Astrocyte of the spinal cord (primary cell): ENCODE measurements around the gene PHACTR3.

Source experiments
- DNase-seq: peaks from one replicate; pipeline ENCODE4 v3.0.0; 2011; ENCODE audit warnings: low read depth, low spot score
- H3K4me3 ChIP-seq: 2 replicates; pipeline ENCODE4 v1.5.1; 2011; ENCODE audit warnings: low read depth, mild to moderate bottlenecking, low read length, moderate library complexity
- in situ Hi-C: cut with HindIII; loops from 2 replicates; pipeline ENCODE4 v1.10.0; 2017; ENCODE audit warnings: low sequenced_read_pairs
- TF ChIP-seq, protein P1 (sequence below): IDR thresholded peaks from 2 replicates; pipeline ENCODE4 v1.5.1; 2012; ENCODE audit warnings: low read depth, mild to moderate bottlenecking, low read length, inconsistent platforms

PHACTR3 gene

GRCh38 chr20:59726281-59726595, 121.9 kb downstream of the PHACTR3 start:
- H3K4me3 ChIP-seq, result no peak overlapping the region
- in situ Hi-C loops, result no loop called here
- no peak for DNase-seq
- TF ChIP-seq, protein P1, sequence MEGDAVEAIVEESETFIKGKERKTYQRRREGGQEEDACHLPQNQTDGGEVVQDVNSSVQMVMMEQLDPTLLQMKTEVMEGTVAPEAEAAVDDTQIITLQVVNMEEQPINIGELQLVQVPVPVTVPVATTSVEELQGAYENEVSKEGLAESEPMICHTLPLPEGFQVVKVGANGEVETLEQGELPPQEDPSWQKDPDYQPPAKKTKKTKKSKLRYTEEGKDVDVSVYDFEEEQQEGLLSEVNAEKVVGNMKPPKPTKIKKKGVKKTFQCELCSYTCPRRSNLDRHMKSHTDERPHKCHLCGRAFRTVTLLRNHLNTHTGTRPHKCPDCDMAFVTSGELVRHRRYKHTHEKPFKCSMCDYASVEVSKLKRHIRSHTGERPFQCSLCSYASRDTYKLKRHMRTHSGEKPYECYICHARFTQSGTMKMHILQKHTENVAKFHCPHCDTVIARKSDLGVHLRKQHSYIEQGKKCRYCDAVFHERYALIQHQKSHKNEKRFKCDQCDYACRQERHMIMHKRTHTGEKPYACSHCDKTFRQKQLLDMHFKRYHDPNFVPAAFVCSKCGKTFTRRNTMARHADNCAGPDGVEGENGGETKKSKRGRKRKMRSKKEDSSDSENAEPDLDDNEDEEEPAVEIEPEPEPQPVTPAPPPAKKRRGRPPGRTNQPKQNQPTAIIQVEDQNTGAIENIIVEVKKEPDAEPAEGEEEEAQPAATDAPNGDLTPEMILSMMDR, result no peak

GRCh38 chr20:59728722-59729430, 124.5 kb downstream of the PHACTR3 start:
- no peak for DNase-seq
- no peak overlapping the region for H3K4me3 ChIP-seq
- in situ Hi-C loops, result no loop called here
- TF ChIP-seq, protein P1, result no peak

DNA sequence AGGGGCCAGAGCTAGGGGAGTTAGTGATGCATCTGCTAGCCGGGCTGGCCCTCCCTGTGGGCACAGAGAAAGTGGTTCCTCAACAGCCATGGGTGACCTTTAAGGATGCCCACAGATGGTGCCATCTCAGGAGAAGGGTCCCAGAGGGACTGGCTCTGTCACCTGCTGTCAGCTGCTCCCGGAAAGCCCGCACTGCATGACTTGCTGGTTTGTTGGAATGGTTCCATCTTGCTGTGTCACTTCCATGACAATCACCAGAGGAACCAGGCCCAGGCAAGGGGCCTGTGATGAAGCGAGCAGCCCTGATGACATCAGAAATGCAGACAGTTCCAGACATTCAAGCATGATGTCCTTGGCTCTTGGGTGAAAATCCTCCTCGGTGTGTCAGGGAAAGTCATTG, 125.2 kb downstream of the PHACTR3 start:
- in situ Hi-C loops, result no loop called here
- no peak overlapping the region for H3K4me3 ChIP-seq
- TF ChIP-seq, protein P1, result no peak
- no peak for DNase-seq

DNA sequence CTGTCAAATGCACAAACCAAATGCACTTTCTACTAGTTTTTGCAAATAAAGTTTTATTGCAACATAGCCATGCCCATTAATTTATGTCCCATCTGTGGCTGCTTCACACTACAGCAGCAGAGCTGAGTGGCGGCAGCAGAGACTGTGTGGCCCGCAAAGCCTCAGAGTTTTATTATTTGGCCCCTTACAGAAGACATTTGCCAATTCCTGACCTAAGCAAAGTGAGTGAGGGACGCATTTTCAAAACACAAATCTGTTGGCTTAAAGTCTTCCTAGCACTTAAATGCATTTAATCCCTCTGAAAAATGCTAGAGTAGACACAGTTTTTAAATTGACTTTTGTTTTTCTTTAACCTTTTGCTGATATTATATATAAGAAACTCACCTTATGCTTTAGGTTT, 126.4 kb downstream of the PHACTR3 start:
- no peak overlapping the region for H3K4me3 ChIP-seq
- DNase-seq, result no peak
- in situ Hi-C loops, result no loop called here
- TF ChIP-seq, protein P1, result no peak

DNA sequence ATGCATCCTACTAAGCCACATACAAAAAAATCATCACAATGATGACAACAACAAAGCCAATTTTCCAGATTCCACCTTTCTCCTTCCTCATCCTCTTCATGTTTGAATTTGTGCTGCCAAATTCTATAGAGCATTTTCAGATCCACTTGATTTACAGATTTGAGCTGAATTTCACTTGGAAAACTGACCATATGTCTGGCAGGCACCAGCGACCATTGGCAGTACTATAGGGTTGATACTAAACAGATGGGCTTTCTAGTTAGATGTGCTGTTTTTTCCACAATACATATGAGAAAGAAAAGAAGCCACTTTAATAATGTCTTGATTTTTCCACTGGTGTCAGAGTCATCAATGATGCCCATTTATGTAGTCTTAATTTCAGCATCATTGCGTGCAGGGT, 127.0 kb downstream of the PHACTR3 start:
- no peak overlapping the region for H3K4me3 ChIP-seq
- no peak for DNase-seq
- TF ChIP-seq, protein P1, result no peak
- in situ Hi-C loops, result no loop called here

DNA sequence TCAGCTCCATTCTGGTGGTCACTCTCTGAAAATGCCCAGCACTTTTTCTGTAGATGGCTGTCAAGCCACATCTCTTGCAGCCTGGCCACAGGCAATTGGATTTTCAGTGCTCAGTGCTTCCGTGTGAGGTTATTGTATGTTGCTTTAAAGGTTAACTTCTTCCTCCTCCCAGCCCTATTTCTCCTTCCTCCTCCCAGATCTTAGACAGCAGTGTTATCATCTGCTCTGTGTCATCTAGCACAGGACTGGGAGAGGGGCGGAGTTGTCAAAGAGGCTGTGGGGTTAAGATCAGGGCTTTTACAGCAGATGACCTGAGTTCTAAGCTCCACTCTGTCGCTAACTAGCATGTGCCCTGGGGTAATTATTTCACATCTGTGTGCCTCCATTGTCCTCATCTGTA, 129.0 kb downstream of the PHACTR3 start:
- TF ChIP-seq, protein P1, result no peak
- no peak overlapping the region for H3K4me3 ChIP-seq
- in situ Hi-C loops, result no loop called here
- DNase-seq, result no peak

GRCh38 chr20:59735486-59735885, 131.1 kb downstream of the PHACTR3 start:
- no peak for DNase-seq
- in situ Hi-C loops, result no loop called here
- no peak overlapping the region for H3K4me3 ChIP-seq
- TF ChIP-seq, protein P1, result no peak
